Effector memory CD8-positive, alpha-beta T cell (primary cell): ENCODE measurements around the gene UPK3BL2.
"Not testable (repeated sequence)": the region's sequence is repeated elsewhere in the genome, so short reads cannot be mapped to it uniquely, and the experiment has no call there.

Experiments used
- ATAC-seq: fragments of 150-1000 bp; cut with Tn5 transposase; replicated peaks from 2 replicates; pipeline ENCODE4 v1.10.0; 2021; ENCODE audit warnings: mild to moderate bottlenecking, moderate library complexity
- DNase-seq, 3 experiments: peaks; one replicate each; pipeline ENCODE4 v3.0.0; 2021
- H3K27ac Mint-ChIP-seq, 2 donors: one replicate each; pipeline ENCODE4 v1.8.0; 2022; ENCODE audit warnings: mild to moderate bottlenecking in 2 of 2, mixed read lengths in 2 of 2, moderate library complexity in 2 of 2
- H3K27me3 Mint-ChIP-seq, 2 donors: one replicate each; pipeline ENCODE4 v1.8.0; 2022; ENCODE audit warnings: mixed read lengths in 2 of 2
- H3K36me3 Mint-ChIP-seq: one replicate; pipeline ENCODE4 v1.8.0; 2022; ENCODE audit warnings: mild to moderate bottlenecking, moderate library complexity, mixed read lengths; ENCODE audit not compliant: insufficient read depth
- H3K4me1 Mint-ChIP-seq, 2 donors: one replicate each; pipeline ENCODE4 v1.8.0; 2022; ENCODE audit warnings: low read depth in 2 of 2, mixed read lengths in 2 of 2
- H3K4me3 Mint-ChIP-seq, 2 donors: one replicate each; pipeline ENCODE4 v1.8.0; 2022; ENCODE audit warnings: mild to moderate bottlenecking in 2 of 2, mixed read lengths in 2 of 2, moderate library complexity in 2 of 2
- H3K9me3 Mint-ChIP-seq, 2 donors: one replicate each; pipeline ENCODE4 v1.8.0; 2022; ENCODE audit warnings: mixed read lengths in 2 of 2

The UPK3BL2 gene

GRCh38 chr7:102546353-102546752 is 2.9 kb upstream of the UPK3BL2 start:
- H3K27me3 Mint-ChIP-seq, H3K4me3 Mint-ChIP-seq, H3K27ac Mint-ChIP-seq, H3K9me3 Mint-ChIP-seq, H3K36me3 Mint-ChIP-seq, H3K4me1 Mint-ChIP-seq, DNase-seq, ATAC-seq: not testable (repeated sequence)

- not testable (repeated sequence) for H3K36me3 Mint-ChIP-seq, H3K4me1 Mint-ChIP-seq, ATAC-seq, H3K27me3 Mint-ChIP-seq, H3K27ac Mint-ChIP-seq, DNase-seq, H3K4me3 Mint-ChIP-seq, H3K9me3 Mint-ChIP-seq
Measured at GRCh38 chr7:102545288-102545687, 1.8 kb upstream of the UPK3BL2 start.

GRCh38 chr7:102544372-102544771 is 876 bp upstream of the UPK3BL2 start:
- not testable (repeated sequence) for H3K9me3 Mint-ChIP-seq, DNase-seq, H3K27me3 Mint-ChIP-seq, H3K27ac Mint-ChIP-seq, ATAC-seq, H3K36me3 Mint-ChIP-seq, H3K4me1 Mint-ChIP-seq, H3K4me3 Mint-ChIP-seq

GRCh38 chr7:102542771-102543170 is 725 bp downstream of the UPK3BL2 start:
- not testable (repeated sequence) for H3K36me3 Mint-ChIP-seq, H3K9me3 Mint-ChIP-seq, H3K27ac Mint-ChIP-seq, H3K27me3 Mint-ChIP-seq, H3K4me3 Mint-ChIP-seq, ATAC-seq, H3K4me1 Mint-ChIP-seq, DNase-seq

GRCh38 chr7:102542083-102542482 is 1.4 kb downstream of the UPK3BL2 start:
- not testable (repeated sequence) for H3K36me3 Mint-ChIP-seq

GRCh38 chr7:102540604-102541003 is 2.9 kb downstream of the UPK3BL2 start:
- H3K4me1 Mint-ChIP-seq, H3K36me3 Mint-ChIP-seq, DNase-seq, H3K27ac Mint-ChIP-seq, H3K9me3 Mint-ChIP-seq, H3K4me3 Mint-ChIP-seq, ATAC-seq, H3K27me3 Mint-ChIP-seq: not testable (repeated sequence)

More at GRCh38 chr7:102542083-102542482, 1.4 kb downstream of the UPK3BL2 start:
- H3K4me1 Mint-ChIP-seq, ATAC-seq, DNase-seq, H3K4me3 Mint-ChIP-seq, H3K27me3 Mint-ChIP-seq, H3K9me3 Mint-ChIP-seq, H3K27ac Mint-ChIP-seq: not testable (repeated sequence)

- H3K4me3 Mint-ChIP-seq: not testable (repeated sequence)
Measured at GRCh38 chr7:102535062-102535615, 8.4 kb downstream of the UPK3BL2 start.

GRCh38 chr7:102532127-102532526 is 11.4 kb downstream of the UPK3BL2 start:
- DNase-seq, ATAC-seq, H3K36me3 Mint-ChIP-seq, H3K27ac Mint-ChIP-seq, H3K4me3 Mint-ChIP-seq, H3K4me1 Mint-ChIP-seq, H3K9me3 Mint-ChIP-seq, H3K27me3 Mint-ChIP-seq: not testable (repeated sequence)

More at GRCh38 chr7:102535062-102535615, 8.4 kb downstream of the UPK3BL2 start:
- not testable (repeated sequence) for DNase-seq, H3K36me3 Mint-ChIP-seq, H3K27ac Mint-ChIP-seq, H3K4me1 Mint-ChIP-seq, ATAC-seq, H3K27me3 Mint-ChIP-seq, H3K9me3 Mint-ChIP-seq

GRCh38 chr7:102531583-102531982 is 11.9 kb downstream of the UPK3BL2 start:
- not testable (repeated sequence) for H3K4me3 Mint-ChIP-seq, H3K27me3 Mint-ChIP-seq, ATAC-seq, H3K36me3 Mint-ChIP-seq, H3K27ac Mint-ChIP-seq, H3K9me3 Mint-ChIP-seq, H3K4me1 Mint-ChIP-seq, DNase-seq

GRCh38 chr7:102527822-102528793 is 15.4 kb downstream of the UPK3BL2 start:
- not testable (repeated sequence) for H3K36me3 Mint-ChIP-seq, H3K9me3 Mint-ChIP-seq, H3K4me3 Mint-ChIP-seq

GRCh38 chr7:102527182-102527581 is 16.3 kb downstream of the UPK3BL2 start:
- not testable (repeated sequence) for H3K4me1 Mint-ChIP-seq, DNase-seq, H3K9me3 Mint-ChIP-seq, H3K27ac Mint-ChIP-seq, ATAC-seq, H3K27me3 Mint-ChIP-seq, H3K4me3 Mint-ChIP-seq, H3K36me3 Mint-ChIP-seq

More at GRCh38 chr7:102527822-102528793, 15.4 kb downstream of the UPK3BL2 start:
- ATAC-seq, DNase-seq, H3K4me1 Mint-ChIP-seq, H3K27ac Mint-ChIP-seq, H3K27me3 Mint-ChIP-seq: not testable (repeated sequence)

- not testable (repeated sequence) for H3K9me3 Mint-ChIP-seq, DNase-seq, H3K27me3 Mint-ChIP-seq, ATAC-seq, H3K36me3 Mint-ChIP-seq, H3K4me3 Mint-ChIP-seq, H3K4me1 Mint-ChIP-seq, H3K27ac Mint-ChIP-seq
Measured at GRCh38 chr7:102524803-102525202, 18.7 kb downstream of the UPK3BL2 start.

GRCh38 chr7:102520797-102521196 is 22.7 kb downstream of the UPK3BL2 start:
- H3K27me3 Mint-ChIP-seq, H3K36me3 Mint-ChIP-seq, DNase-seq, H3K27ac Mint-ChIP-seq, ATAC-seq, H3K4me3 Mint-ChIP-seq, H3K4me1 Mint-ChIP-seq, H3K9me3 Mint-ChIP-seq: not testable (repeated sequence)

- not testable (repeated sequence) for DNase-seq, H3K27me3 Mint-ChIP-seq, H3K4me1 Mint-ChIP-seq, H3K9me3 Mint-ChIP-seq, H3K36me3 Mint-ChIP-seq, H3K27ac Mint-ChIP-seq
- peak within 1 kb of the TSS; percentile 45 to 48 for H3K4me3 Mint-ChIP-seq
- peak; percentile 97 for ATAC-seq
Measured at GRCh38 chr7:102517550-102518147, 25.8 kb downstream of the UPK3BL2 start, which contains the start of gene RASA4B. TSS of gene RASA4B (minus strand) at chr7:102517777. CDS start at chr7:102517710, 67 bp downstream.
